ENCODE data around the gene PBX1. TPM values are rescaled to one million over a fixed set of nuclear protein-coding genes. Genes with fewer than 3 reads are reported as not detected.

PBX1 gene
- total and polyA plus RNA-seq, 2 experiments from 2014 or later: 40.0 to 104 TPM

GRCh38 chr1:164765992-164766720 is 207.2 kb downstream of the PBX1 start:
- ATAC-seq (no peak), DNase-seq (ENCODE audit: low spot score) (no peak)
- Mint-ChIP-seq H3K27ac (no peak overlapping the region; the same call in 1 of the 2 replicates), H3K9me3 (no peaks in the 10 kb centered on the region), H3K4me3 (no peak overlapping the region), H3K27me3 (ENCODE audit: insufficient read depth, low read depth, poor library complexity) (peaks cover 4% of the 10 kb centered on the region), H3K36me3 (ENCODE audit: low read depth) (peaks cover 6% of the 10 kb centered on the region; the same call in 2 of the 3 replicates), H3K4me1 (peaks cover 28% of the 10 kb centered on the region)
- H3K4me3 ChIP-seq: no peak overlapping the region
- no peaks in the 10 kb centered on the region for H3K36me3 ChIP-seq (ENCODE audit: insufficient read depth)
- no peaks in the 10 kb centered on the region for H3F3A ChIP-seq (replicated peaks; ENCODE audit: low read depth)
- H3K9me2 ChIP-seq (ENCODE audit: insufficient read depth): no peaks in the 10 kb centered on the region
- no peaks in the 10 kb centered on the region for H3K27me3 ChIP-seq (ENCODE audit: insufficient read depth)
- H4K20me1 ChIP-seq (replicated peaks; ENCODE audit: insufficient read depth): no peaks in the 10 kb centered on the region
- H3K4me2 ChIP-seq: no peak overlapping the region
- TF ChIP-seq CREB1 (CRISPR knock-in tag; IDR thresholded peaks at IDR 0.05; ENCODE audit: low read depth): no peak
- no peak for TF ChIP-seq ZNF462 (CRISPR knock-in tag; IDR thresholded peaks at IDR 0.05)
- no peak for TF ChIP-seq STAT1 (IDR thresholded peaks at IDR 0.05; ENCODE audit: unreplicated experiment)
- TF ChIP-seq REST (IDR thresholded peaks at IDR 0.05; ENCODE audit: unreplicated experiment): no peak
- no peak for TF ChIP-seq POLR2AphosphoS5 (IDR thresholded peaks at IDR 0.05; ENCODE audit: low read depth)
- no peak for TF ChIP-seq ZNF331 (CRISPR knock-in tag; IDR thresholded peaks at IDR 0.05; ENCODE audit: low read depth)
- TF ChIP-seq NANOG (IDR thresholded peaks at IDR 0.05; ENCODE audit: borderline replicate concordance): no peak
- H3K79me2 ChIP-seq (replicated peaks; ENCODE audit: insufficient read depth): peaks cover 82% of the 10 kb centered on the region
- H3K27ac ChIP-seq (ENCODE audit: low read depth): 0 out of 2 replicates have a peak overlapping the region, but pooled peaks have one; percentile 40
- peaks cover 15% of the 10 kb centered on the region for H3K4me1 ChIP-seq (ENCODE audit: insufficient read depth)
- no peak overlapping the region for H2AFZ ChIP-seq

All from GM23338 (cell line).